ENCODE measurements around the gene PZP.
"Not testable (repeated sequence)": the region's sequence is repeated elsewhere in the genome, so short reads cannot be mapped to it uniquely, and the experiment has no call there.

Gene PZP

GRCh38 chr12:9149372-9149771 is 58.8 kb downstream of the PZP start:
- H3K9me3 ChIP-seq (ENCODE audit: control insufficient read depth in 5 of 5, low read length in 5 of 5): peaks cover 0 to 7% (median 2%) of the 10 kb centered on the region in 5 donors
- no peaks in the 10 kb centered on the region for H3K36me3 ChIP-seq (ENCODE audit: control insufficient read depth in 5 of 5, insufficient read depth in 5 of 5, low read length in 5 of 5)
- no peaks in the 10 kb centered on the region for H3K27me3 ChIP-seq (ENCODE audit: control insufficient read depth in 5 of 5, insufficient read depth in 4 of 5, low read length in 5 of 5)
- H3K27ac ChIP-seq (ENCODE audit: low read depth, low read length): no peak overlapping the region
- H3K4me3 ChIP-seq (ENCODE audit: low read depth in 1 of 5, low read length in 5 of 5): no peak overlapping the region
- H3K9ac ChIP-seq (ENCODE audit: low read length in 5 of 5): no peak overlapping the region
- H3K4me1 ChIP-seq (ENCODE audit: control insufficient read depth in 5 of 5, insufficient read depth in 5 of 5, low read length in 5 of 5): no peaks in the 10 kb centered on the region

DNA sequence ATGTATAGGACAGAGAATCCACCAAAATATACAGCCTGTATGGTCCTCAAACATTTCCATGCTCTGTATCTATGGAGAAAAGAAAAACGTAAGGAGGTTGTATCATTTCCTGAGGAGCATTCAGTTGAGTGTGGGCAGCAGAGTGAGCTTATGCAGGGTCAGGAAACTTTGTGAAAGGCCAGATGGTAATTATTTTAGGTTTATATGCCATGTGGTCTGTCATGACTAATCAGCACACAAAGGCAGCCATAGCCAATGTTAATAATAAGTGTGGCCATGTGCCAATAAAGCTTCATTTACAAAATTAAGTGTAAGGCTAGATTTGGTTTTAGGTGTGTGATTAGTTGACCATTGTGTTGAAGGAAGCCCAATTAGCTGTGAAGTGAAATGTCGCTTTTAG is 59.3 kb downstream of the PZP start:
- no peaks in the 10 kb centered on the region for H3K36me3 ChIP-seq (ENCODE audit: control insufficient read depth in 5 of 5, insufficient read depth in 5 of 5, low read length in 5 of 5)

DNA sequence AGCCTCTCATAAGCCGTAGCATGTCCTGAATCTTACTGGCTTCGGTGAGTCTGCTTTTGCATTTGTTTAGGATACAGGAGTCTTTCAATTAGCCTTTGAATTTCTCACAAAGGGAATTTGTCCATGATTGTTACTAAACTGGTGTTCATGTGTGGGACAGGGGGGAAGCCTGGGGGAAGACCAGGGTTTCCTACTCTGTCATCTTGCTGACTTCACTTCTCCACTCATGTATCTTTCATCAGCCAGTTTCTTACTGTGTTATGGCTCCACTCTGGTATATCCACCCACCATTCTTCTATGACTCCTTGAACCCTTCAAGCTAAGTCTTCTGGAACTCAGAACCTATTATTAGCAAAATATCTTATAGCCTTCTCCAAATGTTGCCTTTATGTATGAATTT is 60.7 kb downstream of the PZP start:
- Histone ChIP-seq H3K36me3 (ENCODE audit: control insufficient read depth in 5 of 5, insufficient read depth in 5 of 5, low read length in 5 of 5) (no peaks in the 10 kb centered on the region), H3K9me3 (ENCODE audit: control insufficient read depth in 5 of 5, low read length in 5 of 5) (peaks cover 0 to 12% (median 7%) of the 10 kb centered on the region in 5 donors), H3K4me1 (ENCODE audit: control insufficient read depth in 5 of 5, insufficient read depth in 5 of 5, low read length in 5 of 5) (no peaks in the 10 kb centered on the region), H3K9ac (ENCODE audit: low read length in 5 of 5) (no peak overlapping the region), H3K27me3 (ENCODE audit: control insufficient read depth in 5 of 5, insufficient read depth in 4 of 5, low read length in 5 of 5) (no peaks in the 10 kb centered on the region), H3K4me3 (ENCODE audit: low read depth in 1 of 5, low read length in 5 of 5) (no peak overlapping the region), H3K27ac (ENCODE audit: low read depth, low read length) (no peak overlapping the region)

More for the DNA sequence above, 59.3 kb downstream of the PZP start:
- Histone ChIP-seq H3K27ac (ENCODE audit: low read depth, low read length) (no peak overlapping the region), H3K4me1 (ENCODE audit: control insufficient read depth in 5 of 5, insufficient read depth in 5 of 5, low read length in 5 of 5) (no peaks in the 10 kb centered on the region), H3K9me3 (ENCODE audit: control insufficient read depth in 5 of 5, low read length in 5 of 5) (peaks cover 0 to 12% (median 6%) of the 10 kb centered on the region in 5 donors), H3K27me3 (ENCODE audit: control insufficient read depth in 5 of 5, insufficient read depth in 4 of 5, low read length in 5 of 5) (no peaks in the 10 kb centered on the region), H3K4me3 (ENCODE audit: low read depth in 1 of 5, low read length in 5 of 5) (no peak overlapping the region), H3K9ac (ENCODE audit: low read length in 5 of 5) (no peak overlapping the region)

- H3K9me3 ChIP-seq (ENCODE audit: control insufficient read depth in 5 of 5, low read length in 5 of 5): peaks cover 0 to 12% (median 7%) of the 10 kb centered on the region in 5 donors
- H3K4me1 ChIP-seq (ENCODE audit: control insufficient read depth in 5 of 5, insufficient read depth in 5 of 5, low read length in 5 of 5): no peaks in the 10 kb centered on the region
- H3K27me3 ChIP-seq (ENCODE audit: control insufficient read depth in 5 of 5, insufficient read depth in 4 of 5, low read length in 5 of 5): no peaks in the 10 kb centered on the region
- H3K4me3 ChIP-seq (ENCODE audit: low read depth in 1 of 5, low read length in 5 of 5): no peak overlapping the region
- no peak overlapping the region for H3K27ac ChIP-seq (ENCODE audit: low read depth, low read length)
- H3K9ac ChIP-seq (ENCODE audit: low read length in 5 of 5): no peak overlapping the region
- H3K36me3 ChIP-seq (ENCODE audit: control insufficient read depth in 5 of 5, insufficient read depth in 5 of 5, low read length in 5 of 5): no peaks in the 10 kb centered on the region
These were observed 63.5 kb downstream of the PZP start for GRCh38 chr12:9144730-9145106.

DNA sequence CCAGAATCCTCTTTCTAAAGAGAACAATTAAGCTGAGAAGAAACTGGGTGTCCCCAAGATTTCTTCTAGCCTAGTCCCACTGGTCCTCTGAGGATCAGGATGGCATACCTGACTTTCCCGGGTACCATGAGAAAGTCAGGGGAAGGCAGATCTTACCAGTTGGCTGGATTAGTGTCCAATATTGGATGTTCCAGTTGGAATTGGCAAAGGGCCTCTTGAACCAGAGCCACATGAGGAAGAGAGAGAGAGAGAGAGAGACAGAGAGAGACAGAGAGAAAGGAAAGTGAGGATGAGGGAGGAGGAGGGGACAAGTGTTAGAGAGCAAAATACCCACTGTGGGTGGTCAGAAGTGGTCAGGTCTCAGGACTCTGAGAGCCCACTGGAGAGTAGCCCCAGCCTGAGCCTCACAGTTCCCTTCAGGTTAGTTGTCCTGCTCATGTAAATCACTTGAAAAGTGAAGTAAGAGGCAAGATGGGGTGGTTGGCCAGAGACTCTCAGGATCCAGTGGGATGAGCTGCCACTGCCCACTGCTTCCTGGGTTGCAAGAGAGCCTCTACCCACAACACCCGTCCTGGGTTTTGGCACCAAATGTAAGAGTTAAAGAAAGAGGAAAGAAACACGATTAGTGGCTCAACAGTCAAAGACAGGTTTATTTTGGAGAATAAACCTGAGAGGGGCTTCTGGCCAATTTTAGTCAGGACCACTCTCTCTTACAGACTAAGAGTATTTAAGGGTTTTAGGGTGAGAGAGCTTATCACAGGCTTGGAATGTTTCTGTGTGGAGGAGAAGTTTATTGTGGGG is 64.1 kb downstream of the PZP start:
- no peaks in the 10 kb centered on the region for H3K27me3 ChIP-seq (ENCODE audit: control insufficient read depth in 5 of 5, insufficient read depth in 4 of 5, low read length in 5 of 5)
- no peaks in the 10 kb centered on the region for H3K4me1 ChIP-seq (ENCODE audit: control insufficient read depth in 5 of 5, insufficient read depth in 5 of 5, low read length in 5 of 5)
- H3K4me3 ChIP-seq (ENCODE audit: low read depth in 1 of 5, low read length in 5 of 5): no peak overlapping the region
- H3K36me3 ChIP-seq (ENCODE audit: control insufficient read depth in 5 of 5, insufficient read depth in 5 of 5, low read length in 5 of 5): no peaks in the 10 kb centered on the region
- H3K27ac ChIP-seq (ENCODE audit: low read depth, low read length): no peak overlapping the region
- peaks cover 0 to 12% (median 7%) of the 10 kb centered on the region in 5 donors for H3K9me3 ChIP-seq (ENCODE audit: control insufficient read depth in 5 of 5, low read length in 5 of 5)
- H3K9ac ChIP-seq (ENCODE audit: low read length in 5 of 5): no peak overlapping the region

- peaks cover 0 to 12% (median 7%) of the 10 kb centered on the region in 5 donors for H3K9me3 ChIP-seq (ENCODE audit: control insufficient read depth in 5 of 5, low read length in 5 of 5)
- H3K9ac ChIP-seq (ENCODE audit: low read length in 5 of 5): no peak overlapping the region
- no peaks in the 10 kb centered on the region for H3K27me3 ChIP-seq (ENCODE audit: control insufficient read depth in 5 of 5, insufficient read depth in 4 of 5, low read length in 5 of 5)
- H3K27ac ChIP-seq (ENCODE audit: low read depth, low read length): no peak overlapping the region
- H3K4me3 ChIP-seq (ENCODE audit: low read depth in 1 of 5, low read length in 5 of 5): no peak overlapping the region
- H3K4me1 ChIP-seq (ENCODE audit: control insufficient read depth in 5 of 5, insufficient read depth in 5 of 5, low read length in 5 of 5): no peaks in the 10 kb centered on the region
- no peaks in the 10 kb centered on the region for H3K36me3 ChIP-seq (ENCODE audit: control insufficient read depth in 5 of 5, insufficient read depth in 5 of 5, low read length in 5 of 5)
These were observed 65.1 kb downstream of the PZP start for GRCh38 chr12:9143137-9143536.

GRCh38 chr12:9139588-9140290 is 68.5 kb downstream of the PZP start:
- not testable (repeated sequence) for H3K36me3 ChIP-seq (ENCODE audit: control insufficient read depth in 5 of 5, insufficient read depth in 5 of 5, low read length in 5 of 5); H3K27ac ChIP-seq (ENCODE audit: low read depth, low read length); H3K9ac ChIP-seq (ENCODE audit: low read length in 5 of 5); H3K9me3 ChIP-seq (ENCODE audit: control insufficient read depth in 5 of 5, low read length in 5 of 5); H3K4me1 ChIP-seq (ENCODE audit: control insufficient read depth in 5 of 5, insufficient read depth in 5 of 5, low read length in 5 of 5); H3K4me3 ChIP-seq (ENCODE audit: low read depth in 1 of 5, low read length in 5 of 5); H3K27me3 ChIP-seq (ENCODE audit: control insufficient read depth in 5 of 5, insufficient read depth in 4 of 5, low read length in 5 of 5)

GRCh38 chr12:9135903-9136310 is 72.3 kb downstream of the PZP start:
- no peak overlapping the region for H3K4me3 ChIP-seq (ENCODE audit: low read depth in 1 of 5, low read length in 5 of 5)
- H3K9me3 ChIP-seq (ENCODE audit: control insufficient read depth in 5 of 5, low read length in 5 of 5): peaks cover 0 to 1% (median 0%) of the 10 kb centered on the region in 5 donors
- H3K9ac ChIP-seq (ENCODE audit: low read length in 5 of 5): no peak overlapping the region
- no peaks in the 10 kb centered on the region for H3K36me3 ChIP-seq (ENCODE audit: control insufficient read depth in 5 of 5, insufficient read depth in 5 of 5, low read length in 5 of 5)
- no peaks in the 10 kb centered on the region for H3K27me3 ChIP-seq (ENCODE audit: control insufficient read depth in 5 of 5, insufficient read depth in 4 of 5, low read length in 5 of 5)
- no peaks in the 10 kb centered on the region for H3K4me1 ChIP-seq (ENCODE audit: control insufficient read depth in 5 of 5, insufficient read depth in 5 of 5, low read length in 5 of 5)
- H3K27ac ChIP-seq (ENCODE audit: low read depth, low read length): no peak overlapping the region

DNA sequence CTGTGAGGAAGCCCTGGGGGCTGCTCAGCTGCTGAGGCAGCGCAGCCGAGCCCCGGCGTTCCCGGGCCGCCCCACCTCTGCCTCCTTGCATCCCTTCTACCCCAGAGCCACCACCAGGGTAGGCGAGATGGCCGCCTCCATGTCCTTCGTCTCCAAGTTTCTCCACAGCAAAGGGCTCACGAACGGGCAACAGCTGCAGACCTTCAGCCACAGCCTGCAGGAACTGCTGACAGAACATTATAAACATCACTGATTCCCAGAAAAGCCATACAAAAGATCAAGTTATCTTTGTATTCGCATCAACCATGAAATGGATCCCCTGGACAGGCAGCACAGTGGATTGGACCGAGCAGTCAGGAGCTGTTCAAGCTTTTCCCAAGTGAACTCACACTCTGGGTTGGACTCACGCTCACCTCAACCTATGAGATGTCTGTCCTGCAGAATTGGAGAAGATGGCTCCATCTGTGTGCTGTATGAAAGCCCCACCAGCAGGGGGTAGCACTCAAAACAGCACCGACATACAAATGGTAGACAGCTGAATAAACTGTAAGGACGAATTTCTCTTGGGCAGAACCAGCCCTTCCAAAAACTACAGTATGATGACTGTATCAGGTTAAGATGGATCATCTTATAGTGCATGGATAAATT is 73.1 kb downstream of the PZP start:
- H3K4me3 ChIP-seq (ENCODE audit: low read depth in 1 of 5, low read length in 5 of 5): no peak overlapping the region
- peaks cover 0 to 3% (median 0%) of the 10 kb centered on the region in 5 donors for H3K9me3 ChIP-seq (ENCODE audit: control insufficient read depth in 5 of 5, low read length in 5 of 5)
- H3K27ac ChIP-seq (ENCODE audit: low read depth, low read length): no peak overlapping the region
- no peaks in the 10 kb centered on the region for H3K27me3 ChIP-seq (ENCODE audit: control insufficient read depth in 5 of 5, insufficient read depth in 4 of 5, low read length in 5 of 5)
- no peaks in the 10 kb centered on the region for H3K4me1 ChIP-seq (ENCODE audit: control insufficient read depth in 5 of 5, insufficient read depth in 5 of 5, low read length in 5 of 5)
- no peaks in the 10 kb centered on the region for H3K36me3 ChIP-seq (ENCODE audit: control insufficient read depth in 5 of 5, insufficient read depth in 5 of 5, low read length in 5 of 5)
- H3K9ac ChIP-seq (ENCODE audit: low read length in 5 of 5): no peak overlapping the region

Measured in subcutaneous abdominal adipose tissue (tissue), 5 donors.